ENCODE results near the gene ZNF335. TPM values are rescaled to one million over a fixed set of nuclear protein-coding genes. Genes with fewer than 3 reads are reported as not detected.

The ZNF335 gene
- total and polyA plus RNA-seq, 2 of the 13 experiments (the other 11 are each of a cell fraction or from before 2014, with no cell fraction given) = 9.7 to 13.7 TPM

- TF ChIP-seq ZNF281 (CRISPR knock-in tag; IDR thresholded peaks at IDR 0.05; ENCODE audit: borderline replicate concordance) (no peak), ZNF703 (CRISPR knock-in tag; IDR thresholded peaks at IDR 0.05; ENCODE audit: borderline replicate concordance) (no peak), IKZF4 (CRISPR knock-in tag; IDR thresholded peaks at IDR 0.05; ENCODE audit: borderline replicate concordance, low read depth, not compliant biosample characterization) (peak; percentile 65), CERS6 (CRISPR knock-in tag; IDR thresholded peaks at IDR 0.05) (peak; percentile 5; the same call in 1 of the 2 replicates), JARID2 (CRISPR knock-in tag; IDR thresholded peaks at IDR 0.05; ENCODE audit: insufficient replicate concordance) (no peak), HOXA9 (CRISPR knock-in tag; IDR thresholded peaks at IDR 0.05; ENCODE audit: borderline replicate concordance) (0 out of 2 replicates have a peak, but pooled peaks have one; percentile 52), MTF2 (CRISPR knock-in tag; IDR thresholded peaks at IDR 0.05; ENCODE audit: borderline replicate concordance) (peak; percentile 99; the same call in 1 of the 2 replicates), KDM1A (CRISPR knock-in tag; IDR thresholded peaks at IDR 0.05) (peak; percentile 33; the same call in 1 of the 2 replicates), ARNT2 (CRISPR knock-in tag; IDR thresholded peaks at IDR 0.05; ENCODE audit: low read depth) (peak; percentile 54; the same call in 1 of the 2 replicates), ZNF704 (CRISPR knock-in tag; IDR thresholded peaks at IDR 0.05; ENCODE audit: borderline replicate concordance) (peak; percentile 86; the same call in 1 of the 2 replicates), ESRRA (CRISPR knock-in tag; IDR thresholded peaks at IDR 0.05; ENCODE audit: low read depth) (no peak), ZNF724P (CRISPR knock-in tag; IDR thresholded peaks at IDR 0.05; ENCODE audit: borderline replicate concordance) (no peak), ZNF512B (CRISPR knock-in tag; IDR thresholded peaks at IDR 0.05; ENCODE audit: borderline replicate concordance) (0 out of 2 replicates have a peak, but pooled peaks have one; percentile 80), FOXK2 (IDR thresholded peaks at IDR 0.05) (no peak), BORCS8-MEF2B (CRISPR knock-in tag; IDR thresholded peaks at IDR 0.05) (peak; percentile 79), ZKSCAN5 (CRISPR knock-in tag; IDR thresholded peaks at IDR 0.05) (no peak), RFX5 (IDR thresholded peaks at IDR 0.05; ENCODE audit: low read depth, low read length) (no peak), ELF4 (CRISPR knock-in tag; IDR thresholded peaks at IDR 0.05; ENCODE audit: borderline replicate concordance) (no peak), ZFP62 (CRISPR knock-in tag; IDR thresholded peaks at IDR 0.05) (no peak)
These were observed 42.0 kb upstream of the ZNF335 start (continued) for GRCh38 chr20:46013829-46014516.

Measured in HepG2 (cell line).